NCI-H1436 (cell line): ENCODE results near the gene PERM1.
A peak's percentile ranks its signal among the peaks of the same experiment; 100 is the strongest.
"Not testable (repeated sequence)": the region's sequence is repeated elsewhere in the genome, so short reads cannot be mapped to it uniquely, and the experiment has no call there.

Source experiments
- DNase-seq: peaks from one replicate; lab custom pipeline; 2025; lab: John Stamatoyannopoulos, UW

PERM1 gene

GRCh38 chr1:978069-978834 lies 3.6 kb downstream of the PERM1 start:
- DNase-seq: no peak

GRCh38 chr1:976791-977190 lies 5.1 kb downstream of the PERM1 start:
- DNase-seq: not testable (repeated sequence)

GRCh38 chr1:975896-976683 lies 5.8 kb downstream of the PERM1 start:
- peak; percentile 41 for DNase-seq

DNA sequence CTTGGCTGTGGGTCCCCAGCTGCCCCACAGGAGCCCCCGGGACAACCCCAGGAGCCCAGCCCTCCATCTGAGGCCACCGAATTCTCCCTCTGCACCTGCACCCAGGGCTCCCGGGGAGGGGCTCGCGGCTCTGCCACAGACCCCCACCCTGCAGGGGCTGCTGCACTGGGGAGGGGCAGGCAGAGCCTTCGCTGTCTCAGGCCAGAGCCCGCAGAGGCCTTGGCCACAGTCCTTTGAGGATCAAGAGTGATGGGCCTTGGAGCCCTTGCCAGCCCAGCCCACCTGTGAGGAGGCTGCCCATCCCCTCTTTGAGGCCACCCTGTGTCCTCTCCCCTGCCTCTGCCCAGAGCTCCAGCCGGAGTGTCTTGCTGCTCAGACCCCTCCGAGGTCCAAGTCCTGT lies 6.5 kb downstream of the PERM1 start:
- no peak for DNase-seq

GRCh38 chr1:974687-975328 lies 7.1 kb downstream of the PERM1 start:
- no peak for DNase-seq

- DNase-seq: no peak
These were observed 7.6 kb downstream of the PERM1 start for GRCh38 chr1:974293-974640.

DNA sequence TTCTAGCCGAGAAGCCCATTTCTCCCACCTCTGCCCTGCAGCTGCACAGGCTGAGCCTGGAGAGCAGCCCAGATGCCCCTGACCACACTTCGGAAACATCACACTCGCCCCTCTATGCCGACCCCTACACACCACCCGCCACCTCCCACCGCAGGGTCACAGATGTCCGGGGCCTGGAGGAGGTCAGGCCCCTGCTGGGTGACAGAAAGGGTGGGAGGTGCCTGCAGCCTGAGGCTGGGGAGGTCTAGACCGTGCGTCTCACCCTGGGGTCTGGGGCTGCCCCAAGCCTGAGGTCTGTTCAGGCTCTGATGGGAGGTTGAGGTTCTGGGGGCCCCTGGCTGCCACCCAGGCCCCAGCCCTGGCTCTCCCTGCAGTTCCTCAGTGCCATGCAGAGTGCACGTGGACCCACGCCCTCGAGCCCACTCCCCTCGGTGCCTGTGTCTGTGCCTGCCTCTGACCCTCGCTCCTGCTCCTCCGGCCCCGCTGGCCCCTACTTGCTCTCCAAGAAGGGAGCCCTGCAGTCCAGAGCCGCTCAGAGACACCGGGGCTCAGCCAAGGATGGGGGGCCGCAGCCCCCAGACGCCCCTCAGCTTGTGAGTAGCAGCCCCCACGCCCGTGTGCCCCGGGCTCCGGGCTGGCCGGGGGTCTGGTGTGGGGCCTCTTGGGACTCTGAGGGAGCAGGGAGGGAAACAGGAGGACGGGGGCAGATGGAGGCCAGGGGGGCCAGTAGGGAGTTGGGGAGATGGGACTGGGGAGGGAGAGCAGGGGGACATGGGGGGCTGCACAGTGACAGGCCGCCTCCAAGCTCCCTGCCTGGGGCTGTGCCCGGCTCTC lies 8.2 kb downstream of the PERM1 start:
- DNase-seq: no peak

DNA sequence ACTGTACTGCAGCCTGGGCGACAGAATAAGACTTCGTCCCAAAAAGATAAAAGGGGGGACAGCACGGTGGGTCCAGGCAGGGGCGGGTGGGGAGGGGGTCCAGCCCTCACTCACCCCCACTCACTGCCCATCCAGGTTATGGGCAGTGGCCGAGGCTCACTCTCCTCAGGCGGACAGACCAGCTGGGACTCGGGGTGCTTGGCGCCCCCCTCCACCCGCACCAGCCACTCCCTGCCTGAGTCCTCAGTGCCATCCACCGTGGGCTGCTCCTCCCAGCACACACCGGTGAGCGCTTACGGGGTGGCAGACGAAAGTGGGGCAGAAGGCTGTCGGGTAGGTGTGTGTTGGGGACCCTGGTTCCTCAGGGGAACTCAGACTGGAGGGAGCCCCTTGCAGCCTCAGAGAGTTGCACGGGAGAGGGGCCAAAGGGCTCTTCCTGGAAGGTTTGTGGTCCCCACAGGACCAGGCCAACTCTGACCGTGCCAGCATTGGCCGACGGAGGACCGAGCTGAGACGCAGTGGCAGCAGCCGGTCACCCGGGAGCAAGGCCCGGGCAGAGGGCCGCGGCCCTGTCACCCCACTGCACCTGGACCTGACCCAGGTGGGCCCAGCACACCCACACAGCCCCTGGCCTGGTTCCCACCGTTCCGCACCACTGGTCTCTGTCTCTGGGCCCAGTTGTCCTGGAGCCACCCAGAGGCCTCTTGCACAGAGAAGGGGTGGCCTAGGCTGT lies 9.0 kb downstream of the PERM1 start:
- DNase-seq: no peak

DNA sequence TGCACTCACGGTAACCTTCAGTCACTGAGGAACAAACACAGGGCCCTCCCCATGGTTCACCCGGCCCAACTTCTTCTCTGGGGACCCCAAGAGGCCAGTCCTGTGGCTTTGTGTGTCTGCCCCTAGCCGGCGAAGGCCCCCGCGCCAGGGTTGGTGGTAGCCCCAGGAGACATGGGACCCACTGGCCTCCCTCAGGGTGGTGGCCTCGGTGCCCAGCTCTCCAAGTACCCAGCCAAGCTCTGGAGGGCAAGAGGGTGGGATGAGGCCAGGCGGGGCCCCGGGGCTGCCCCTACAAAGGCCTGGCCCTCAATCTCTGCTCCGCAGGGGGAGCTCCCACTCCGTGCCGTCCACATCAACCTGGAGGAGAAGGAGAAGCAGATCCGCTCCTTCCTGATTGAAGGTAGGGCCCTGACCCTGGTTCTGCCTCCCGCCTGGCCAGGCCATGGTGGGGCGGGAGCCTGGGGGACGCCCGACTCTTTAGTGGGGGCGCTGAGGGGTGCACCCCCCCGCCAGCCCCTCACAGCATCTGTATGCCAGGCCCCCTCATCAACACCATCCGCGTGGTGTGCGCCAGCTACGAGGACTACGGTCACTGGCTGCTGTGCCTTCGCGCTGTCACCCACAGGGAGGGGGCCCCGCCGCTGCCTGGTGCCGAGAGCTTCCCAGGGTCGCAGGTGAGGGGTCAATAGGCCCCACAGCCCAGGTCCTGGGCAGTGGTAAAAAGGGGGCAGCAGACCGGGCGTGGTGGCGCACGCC lies 10.0 kb downstream of the PERM1 start:
- DNase-seq: no peak

GRCh38 chr1:970973-971730 lies 10.7 kb downstream of the PERM1 start:
- DNase-seq: no peak

GRCh38 chr1:970242-970972 lies 11.5 kb downstream of the PERM1 start:
- no peak for DNase-seq

DNA sequence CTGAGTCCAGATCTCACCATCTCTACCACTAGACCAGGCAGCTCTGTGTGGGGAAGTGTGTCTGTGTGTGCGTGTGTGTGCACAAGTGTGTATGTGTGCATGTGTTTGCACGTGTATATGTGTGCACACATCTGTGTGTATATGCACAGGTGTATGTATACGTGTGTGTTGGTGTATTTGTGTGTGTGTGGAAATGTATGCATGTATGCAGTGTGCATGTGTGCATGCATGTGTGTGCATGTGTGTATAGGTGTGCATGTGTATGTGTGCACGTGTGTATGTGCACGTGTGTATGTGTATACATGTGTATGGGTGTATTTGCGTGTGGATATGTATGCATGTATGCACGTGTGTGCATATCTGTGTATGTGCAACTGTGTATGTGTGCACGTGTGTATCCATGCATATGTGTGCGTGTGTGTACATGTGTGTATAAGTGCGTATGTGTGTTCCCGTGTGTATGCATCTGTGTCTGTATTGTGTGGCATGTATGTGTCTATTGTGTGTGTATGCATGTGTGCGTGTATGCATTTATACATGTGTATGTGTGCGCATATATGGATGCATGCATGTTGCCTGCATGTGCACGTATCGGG lies 12.5 kb downstream of the PERM1 start:
- no peak for DNase-seq

DNA sequence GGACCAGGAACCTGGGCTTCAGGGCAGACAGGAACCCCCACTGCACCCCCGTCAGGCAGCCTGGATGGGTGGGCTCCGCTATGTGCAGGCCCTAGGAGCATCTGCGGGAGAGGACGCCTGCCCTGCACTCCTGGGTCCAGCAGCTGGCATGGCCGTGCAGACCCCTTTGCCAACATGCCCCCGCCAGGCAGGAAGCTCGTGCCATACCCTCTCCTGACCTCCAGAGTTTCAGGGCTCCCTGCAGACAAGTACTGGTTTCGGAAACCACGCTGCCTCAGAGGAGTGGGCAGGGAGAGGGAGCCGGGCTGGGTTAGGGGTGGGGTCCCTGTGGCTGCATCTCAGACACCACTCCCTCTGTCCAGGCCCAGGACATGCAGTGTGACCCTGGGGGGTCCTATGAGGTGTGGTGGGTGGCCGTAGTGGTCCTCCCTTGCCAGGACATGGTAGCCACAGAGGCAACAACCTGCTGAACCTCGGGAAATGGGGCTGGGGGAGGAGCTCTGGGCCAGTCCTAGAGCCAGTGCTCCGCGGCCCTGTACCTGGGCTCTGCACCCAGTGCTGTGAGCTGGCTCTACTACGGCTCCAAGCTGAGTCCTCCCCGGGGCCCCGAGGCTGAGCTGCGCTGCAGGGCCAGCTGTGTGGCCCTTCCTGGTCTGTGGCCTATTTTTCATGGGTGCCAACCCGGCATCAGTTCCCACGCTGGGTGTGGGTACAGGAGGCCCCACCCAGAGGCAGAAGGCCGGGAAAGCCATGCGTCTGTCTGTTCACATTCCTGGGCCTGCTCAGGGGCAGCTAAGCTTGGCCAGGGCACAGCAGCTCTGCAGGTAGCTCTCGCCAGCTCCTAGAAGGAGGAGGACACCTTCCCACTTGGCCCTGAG lies 14.2 kb downstream of the PERM1 start:
- no peak for DNase-seq

DNA sequence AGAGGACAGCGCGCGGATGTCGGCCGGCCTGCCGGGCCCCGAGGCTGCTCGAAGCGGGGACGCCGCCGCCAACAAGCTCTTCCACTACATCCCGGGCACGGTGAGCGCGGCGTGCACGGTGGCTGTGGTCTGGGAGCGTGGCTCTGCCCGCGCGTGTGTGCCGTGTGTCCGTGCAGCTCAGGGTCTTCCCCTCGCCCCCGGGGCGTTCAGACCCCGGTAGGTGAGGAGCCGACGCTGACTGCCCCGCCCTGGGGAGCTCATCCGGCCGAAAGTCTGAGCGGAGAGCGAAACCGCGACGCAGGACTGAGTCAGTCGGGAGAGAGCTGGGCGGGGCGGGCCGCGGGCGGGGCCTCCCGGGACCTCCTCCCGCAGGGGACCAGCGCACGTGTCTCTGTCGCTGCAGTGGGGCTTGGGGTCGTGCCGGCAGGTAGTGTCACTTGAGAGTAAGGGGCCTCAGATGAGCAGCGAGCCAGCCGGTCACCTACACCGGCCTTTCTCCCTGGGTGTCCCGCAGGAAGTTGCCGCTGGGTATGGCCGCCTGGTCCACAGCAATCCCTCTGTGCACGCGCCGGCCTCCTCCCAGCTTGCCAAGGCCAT lies 15.1 kb downstream of the PERM1 start:
- DNase-seq: peak; percentile 20

- DNase-seq: no peak
These were observed 15.7 kb downstream of the PERM1 start, which contains the start of gene PLEKHN1 for GRCh38 chr1:966135-966703. Gene PLEKHN1 (plus strand): TSS chr1:966482. CDS start chr1:966532, 50 bp downstream.

DNA sequence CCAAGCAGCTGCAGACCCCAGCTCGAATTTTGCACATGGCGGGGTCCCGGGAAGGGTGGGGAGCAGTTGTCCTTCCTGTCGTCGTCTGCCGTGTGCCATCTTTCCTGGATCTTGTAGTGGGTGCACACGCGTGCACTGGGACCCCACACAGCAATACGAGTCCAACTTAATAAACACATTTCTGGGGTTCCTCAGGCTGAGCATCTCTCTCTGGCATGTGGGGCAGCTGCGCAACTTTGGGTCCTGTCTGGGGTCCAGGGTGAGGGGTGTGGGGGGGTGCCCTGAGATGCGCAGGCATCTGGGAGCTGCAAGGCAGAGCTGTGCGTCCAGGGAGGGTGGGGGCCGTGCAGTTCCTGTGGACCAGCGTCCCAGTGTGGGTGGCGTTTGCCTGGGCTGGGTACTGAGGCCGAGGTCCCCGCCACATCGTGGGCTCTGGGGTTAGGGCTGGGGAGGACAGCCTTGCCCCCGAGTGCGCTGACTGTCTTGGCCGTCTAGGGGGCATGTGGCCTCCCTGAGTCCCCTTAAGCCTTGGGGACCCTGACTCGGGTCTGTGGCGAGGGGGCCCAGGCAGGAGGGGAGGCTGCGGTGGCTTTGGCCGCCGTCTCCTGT lies 16.3 kb downstream of the PERM1 start:
- DNase-seq: no peak
